ENCODE data around the gene NUBPL.

NUBPL gene

GRCh38 chr14:31909977-31910376 lies 348.8 kb downstream of the NUBPL start:
- H3K4me3 ChIP-seq (ENCODE audit: low read depth, low read length), result no peak overlapping the region
- TF ChIP-seq, protein P1, sequence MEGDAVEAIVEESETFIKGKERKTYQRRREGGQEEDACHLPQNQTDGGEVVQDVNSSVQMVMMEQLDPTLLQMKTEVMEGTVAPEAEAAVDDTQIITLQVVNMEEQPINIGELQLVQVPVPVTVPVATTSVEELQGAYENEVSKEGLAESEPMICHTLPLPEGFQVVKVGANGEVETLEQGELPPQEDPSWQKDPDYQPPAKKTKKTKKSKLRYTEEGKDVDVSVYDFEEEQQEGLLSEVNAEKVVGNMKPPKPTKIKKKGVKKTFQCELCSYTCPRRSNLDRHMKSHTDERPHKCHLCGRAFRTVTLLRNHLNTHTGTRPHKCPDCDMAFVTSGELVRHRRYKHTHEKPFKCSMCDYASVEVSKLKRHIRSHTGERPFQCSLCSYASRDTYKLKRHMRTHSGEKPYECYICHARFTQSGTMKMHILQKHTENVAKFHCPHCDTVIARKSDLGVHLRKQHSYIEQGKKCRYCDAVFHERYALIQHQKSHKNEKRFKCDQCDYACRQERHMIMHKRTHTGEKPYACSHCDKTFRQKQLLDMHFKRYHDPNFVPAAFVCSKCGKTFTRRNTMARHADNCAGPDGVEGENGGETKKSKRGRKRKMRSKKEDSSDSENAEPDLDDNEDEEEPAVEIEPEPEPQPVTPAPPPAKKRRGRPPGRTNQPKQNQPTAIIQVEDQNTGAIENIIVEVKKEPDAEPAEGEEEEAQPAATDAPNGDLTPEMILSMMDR (IDR thresholded peaks at IDR 0.05; ENCODE audit: low read depth, low read length, missing control alignments), result no peak
- no peak for DNase-seq (ENCODE audit: low read depth)
